Stimulated activated CD8-positive, alpha-beta memory T cell treated with anti-CD3 and anti-CD28 coated beads, Interleukin-4, amount 100 ng/mL, for 24 hours (primary cell): ENCODE results near the gene TRAPPC14.

Source experiments
- DNase-seq: peaks from one replicate; pipeline ENCODE4 v3.0.0-alpha.2; 2020; ENCODE audit warnings: low read depth

The TRAPPC14 gene

GRCh38 chr7:100173806-100174495, 15.4 kb upstream of the TRAPPC14 start:
- DNase-seq = no peak

GRCh38 chr7:100171840-100172239, 13.3 kb upstream of the TRAPPC14 start:
- DNase-seq = no peak

- DNase-seq = no peak
These were observed 12.7 kb upstream of the TRAPPC14 start for GRCh38 chr7:100171087-100171681.

GRCh38 chr7:100170101-100170897, 11.8 kb upstream of the TRAPPC14 start:
- no peak for DNase-seq

GRCh38 chr7:100169147-100169850, 10.8 kb upstream of the TRAPPC14 start:
- no peak for DNase-seq

GRCh38 chr7:100167912-100168323, 9.4 kb upstream of the TRAPPC14 start:
- no peak for DNase-seq

- no peak for DNase-seq
These were observed 8.7 kb upstream of the TRAPPC14 start for GRCh38 chr7:100166970-100167911.

- DNase-seq = no peak
These were observed 7.9 kb upstream of the TRAPPC14 start for GRCh38 chr7:100166317-100166940.

- no peak for DNase-seq
These were observed 5.3 kb upstream of the TRAPPC14 start for GRCh38 chr7:100163871-100164270.

GRCh38 chr7:100163006-100163531, 4.5 kb upstream of the TRAPPC14 start:
- DNase-seq = no peak

- no peak for DNase-seq
These were observed 1.5 kb upstream of the TRAPPC14 start for GRCh38 chr7:100160067-100160466.

GRCh38 chr7:100159099-100159623, 638 bp upstream of the TRAPPC14 start:
- DNase-seq = no peak

GRCh38 chr7:100157334-100158228, 942 bp downstream of the TRAPPC14 start:
- DNase-seq = no peak

- no peak for DNase-seq
These were observed 1.5 kb downstream of the TRAPPC14 start for GRCh38 chr7:100157069-100157333.

- DNase-seq = no peak
These were observed 2.0 kb downstream of the TRAPPC14 start for GRCh38 chr7:100156331-100157068.

- no peak for DNase-seq
These were observed 2.8 kb downstream of the TRAPPC14 start for GRCh38 chr7:100155553-100156317.

- DNase-seq = no peak
These were observed 3.7 kb downstream of the TRAPPC14 start for GRCh38 chr7:100154651-100155491.
